ENCODE results near the gene MYADML2.

MYADML2 gene

DNA sequence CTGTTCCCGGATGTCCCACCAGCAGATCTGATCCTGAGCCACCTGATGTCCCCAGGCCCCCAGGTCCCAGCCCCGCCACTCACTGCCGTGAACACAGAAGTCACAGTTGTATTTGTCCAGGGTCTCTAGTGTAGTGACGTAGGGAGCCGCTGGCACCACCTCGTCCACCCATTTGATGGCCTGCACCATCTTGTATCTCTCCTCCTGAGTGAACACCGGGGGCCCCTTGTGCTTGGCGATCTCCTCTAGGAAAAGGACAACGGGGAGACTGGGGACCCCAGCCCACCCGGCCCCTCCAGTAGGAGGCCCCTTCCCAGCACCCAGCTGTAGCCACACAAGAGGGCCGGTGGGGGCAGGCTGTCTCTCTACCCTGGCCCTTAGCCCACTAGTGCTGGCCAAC lies 38.2 kb downstream of the MYADML2 start:
- no peak for DNase-seq

DNA sequence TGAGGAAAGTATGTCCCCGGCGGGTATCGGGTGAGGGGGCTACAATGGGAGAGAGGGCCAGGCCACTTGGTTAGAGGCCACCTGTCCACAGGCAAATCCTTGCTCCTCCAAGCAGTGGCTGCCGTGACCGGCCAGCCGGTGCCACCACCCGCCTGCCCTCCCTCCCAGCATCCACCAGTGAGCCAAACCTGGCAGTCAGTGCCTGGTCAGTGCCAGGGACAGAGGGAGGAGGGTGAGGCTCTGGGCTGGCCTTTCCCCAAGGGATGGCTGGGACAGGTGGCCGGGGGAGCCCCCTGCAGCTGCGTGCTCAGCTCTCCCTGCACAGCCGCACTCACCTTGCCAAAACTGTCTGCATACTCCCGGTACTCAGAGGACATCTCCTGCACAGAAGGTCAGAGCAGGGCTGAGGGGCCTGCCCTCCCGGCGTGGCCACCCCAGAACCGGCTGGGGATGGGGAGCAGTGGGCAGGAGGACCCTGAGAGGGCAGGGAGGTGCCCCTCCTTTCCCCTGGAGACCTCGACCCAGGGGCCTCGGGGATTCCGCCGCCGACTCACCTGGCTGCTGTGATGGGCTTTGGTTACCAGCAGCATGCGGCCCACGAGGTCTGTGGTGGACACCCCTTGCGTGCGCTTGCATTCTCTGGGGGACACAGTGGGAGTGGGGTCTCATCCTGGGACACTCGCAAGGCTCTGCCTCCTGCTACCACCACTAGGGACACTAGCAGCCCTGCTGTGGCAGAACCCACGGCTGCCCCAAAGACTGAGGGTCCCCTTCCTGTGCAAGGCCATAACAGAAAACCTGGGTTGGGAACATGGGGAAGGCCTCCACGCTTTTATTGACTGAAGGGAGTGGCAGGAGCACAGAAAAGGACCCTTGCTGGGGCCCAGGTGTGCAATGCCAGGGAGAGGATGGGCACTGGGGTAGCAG lies 39.6 kb downstream of the MYADML2 start:
- no peak for DNase-seq

DNA sequence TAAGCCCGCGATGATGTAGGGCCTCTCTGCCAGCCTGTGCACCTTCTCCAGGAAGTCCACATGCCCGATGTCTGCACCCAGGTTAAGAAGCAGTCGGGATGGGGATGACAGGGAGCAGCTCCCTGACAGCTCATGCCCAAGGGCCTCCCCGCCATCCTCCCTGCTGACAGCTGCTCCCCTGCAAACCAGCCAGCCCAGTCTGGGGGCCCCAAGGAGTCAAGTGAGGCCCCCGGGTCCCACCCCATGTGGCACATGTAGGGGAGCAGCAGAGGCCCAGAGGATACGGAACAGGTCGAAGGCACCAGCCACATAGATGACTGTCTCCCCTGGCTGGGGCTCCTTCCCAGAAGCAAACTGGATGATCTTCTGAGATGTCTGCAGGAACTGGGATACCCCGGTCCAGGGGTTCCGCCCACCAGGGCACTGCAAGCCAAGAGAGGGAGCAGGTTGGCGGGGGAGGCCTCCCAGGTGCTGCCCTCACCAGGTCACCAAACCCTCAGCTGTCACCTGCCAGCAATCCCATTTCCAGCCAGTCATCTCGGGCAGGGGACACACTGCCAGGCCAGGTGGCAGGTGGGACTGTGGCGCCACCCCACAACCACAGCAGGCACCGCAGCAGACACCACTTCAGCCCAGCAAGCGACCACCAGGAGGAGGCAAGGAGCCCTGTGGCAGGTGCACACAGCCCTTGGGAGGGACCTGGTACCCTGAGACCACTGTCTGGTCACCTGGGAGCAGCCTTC lies 40.4 kb downstream of the MYADML2 start:
- no peak for DNase-seq

DNA sequence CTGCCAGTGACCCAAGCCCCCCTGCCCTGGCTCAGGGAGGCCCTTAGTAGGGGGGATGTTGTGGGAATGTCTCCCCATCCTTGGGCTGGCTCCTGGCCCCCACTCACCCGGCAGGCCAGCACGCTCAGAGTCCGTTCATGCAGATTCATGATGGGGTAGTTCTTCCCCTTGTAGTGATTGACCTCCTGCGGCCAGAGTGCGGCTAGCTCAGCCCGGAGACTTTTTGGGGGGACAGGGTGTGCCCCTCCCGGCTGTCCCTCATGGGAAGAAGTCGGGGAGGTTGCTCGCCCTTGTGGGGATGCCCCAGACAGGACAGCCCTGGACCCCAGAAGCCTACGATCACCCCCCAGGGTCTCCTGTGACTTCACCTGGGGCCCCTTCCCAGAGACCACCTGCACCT lies 41.0 kb downstream of the MYADML2 start:
- no peak for DNase-seq

DNA sequence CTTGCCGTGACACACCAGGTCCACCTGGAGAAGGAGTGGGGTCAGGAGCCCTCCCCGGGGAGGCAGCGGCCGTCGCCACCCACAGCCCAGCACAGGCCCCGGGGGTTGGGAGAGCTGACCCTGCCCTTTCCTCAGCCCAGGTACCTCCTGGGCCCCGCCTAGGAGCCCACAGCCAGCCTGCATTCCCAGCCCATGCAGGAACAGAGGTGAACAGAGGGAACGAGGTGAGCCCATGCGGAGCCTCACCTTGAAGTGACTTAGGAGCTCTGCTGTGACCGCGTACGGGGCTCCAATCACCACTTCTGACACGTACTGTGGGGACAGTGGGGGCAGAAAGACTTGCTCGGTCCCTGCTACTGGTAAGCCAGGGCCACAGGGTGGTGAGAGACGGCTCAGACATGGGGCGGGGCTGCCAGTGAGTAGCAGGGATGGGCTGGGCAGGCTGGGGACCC lies 41.6 kb downstream of the MYADML2 start:
- no peak for DNase-seq

DNA sequence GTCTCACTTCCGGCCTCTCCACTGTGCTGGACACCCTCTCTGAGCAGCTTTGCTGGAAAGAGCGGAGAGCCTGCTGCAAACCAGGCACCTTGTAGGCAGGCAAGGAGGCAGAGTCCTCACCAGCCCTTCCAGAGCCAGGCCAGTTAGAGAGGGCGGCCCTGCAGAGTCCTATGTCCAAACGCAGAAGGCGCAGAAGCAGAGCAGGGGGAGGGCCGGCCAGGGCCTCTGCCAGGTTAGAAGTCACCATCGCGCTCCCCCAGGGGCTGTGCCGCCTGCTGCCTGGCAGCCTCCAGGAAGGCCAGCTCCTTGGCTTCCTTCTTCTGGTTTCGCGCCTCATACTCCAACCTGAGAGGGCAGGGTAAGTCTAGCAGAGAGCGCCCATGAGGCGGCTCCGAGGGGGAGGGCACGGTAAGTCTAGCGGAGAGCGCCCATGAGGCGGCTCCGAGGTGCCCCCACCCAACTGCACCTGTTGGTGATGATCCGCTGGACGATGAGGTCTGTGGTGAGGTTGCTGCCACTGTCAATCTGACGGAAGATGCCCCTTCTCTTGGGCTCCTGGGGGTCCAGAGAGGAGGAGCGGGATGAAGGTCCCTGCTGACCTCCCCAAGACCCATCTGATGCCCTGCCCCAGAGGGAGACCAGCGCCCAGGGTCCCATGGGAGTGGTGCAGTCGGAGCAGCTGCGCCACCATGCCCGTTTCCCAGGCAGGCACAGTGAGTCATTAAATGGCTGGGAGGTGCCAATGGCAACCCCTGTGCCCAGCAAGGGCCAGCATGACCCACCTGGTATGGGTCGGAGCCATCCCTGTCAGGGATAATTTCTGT lies 42.2 kb downstream of the MYADML2 start:
- DNase-seq, result no peak

DNA sequence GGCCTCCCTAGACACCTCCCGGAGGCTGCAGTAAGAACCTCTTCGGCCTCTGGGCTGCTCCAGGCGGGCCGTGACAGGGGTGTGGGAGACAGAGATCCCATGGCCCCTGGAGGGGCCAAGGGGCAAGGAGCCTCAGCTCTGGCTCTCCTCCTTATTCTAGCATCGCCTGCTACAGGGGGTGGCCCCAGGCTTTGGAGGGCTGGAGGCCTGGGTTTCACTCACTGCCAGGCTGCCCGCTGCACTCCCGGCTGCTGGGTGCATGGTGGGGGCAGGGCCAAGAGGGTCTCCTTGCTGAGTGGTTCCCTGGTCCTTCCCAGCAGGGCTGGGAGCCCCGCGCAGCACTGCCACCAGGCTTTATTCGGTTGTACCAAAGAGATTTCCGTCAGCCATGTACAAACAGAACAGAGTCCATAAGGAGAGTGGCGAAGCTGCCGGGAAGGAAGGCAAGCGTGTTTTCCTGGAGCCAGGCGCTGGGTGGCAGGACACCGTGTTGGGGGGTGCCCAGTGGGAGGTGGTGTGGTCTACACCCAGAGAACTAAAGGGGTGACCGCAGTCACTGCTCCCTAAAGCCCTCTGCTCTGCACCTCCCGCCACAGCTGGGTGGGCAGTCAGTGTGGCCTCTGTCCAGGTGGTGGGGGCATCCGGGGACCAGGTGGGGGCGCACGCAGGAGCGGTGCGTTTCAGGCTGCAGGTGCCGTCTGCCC lies 43.0 kb downstream of the MYADML2 start:
- DNase-seq, result no peak

DNA sequence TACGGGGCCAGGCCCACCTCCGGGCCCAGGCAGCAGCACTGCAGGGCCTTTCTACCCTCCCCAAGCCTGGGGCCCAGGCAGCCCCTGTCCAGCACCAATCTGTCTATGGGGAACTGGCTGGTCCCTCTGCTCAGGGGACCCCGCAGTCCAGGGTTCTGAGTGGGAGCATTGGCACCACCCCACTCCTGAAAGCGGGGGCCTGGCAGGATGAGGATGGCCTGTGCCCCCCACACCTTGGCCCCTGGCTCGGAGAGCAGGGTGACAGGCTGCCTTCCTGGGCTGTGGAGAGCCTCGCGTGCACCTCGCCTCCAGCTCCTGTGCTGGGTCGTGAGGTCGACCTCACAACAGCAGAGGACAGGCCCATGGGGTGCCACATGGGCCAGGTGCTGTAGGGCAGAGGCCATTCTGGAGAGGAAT lies 43.6 kb downstream of the MYADML2 start:
- DNase-seq, result no peak

DNA sequence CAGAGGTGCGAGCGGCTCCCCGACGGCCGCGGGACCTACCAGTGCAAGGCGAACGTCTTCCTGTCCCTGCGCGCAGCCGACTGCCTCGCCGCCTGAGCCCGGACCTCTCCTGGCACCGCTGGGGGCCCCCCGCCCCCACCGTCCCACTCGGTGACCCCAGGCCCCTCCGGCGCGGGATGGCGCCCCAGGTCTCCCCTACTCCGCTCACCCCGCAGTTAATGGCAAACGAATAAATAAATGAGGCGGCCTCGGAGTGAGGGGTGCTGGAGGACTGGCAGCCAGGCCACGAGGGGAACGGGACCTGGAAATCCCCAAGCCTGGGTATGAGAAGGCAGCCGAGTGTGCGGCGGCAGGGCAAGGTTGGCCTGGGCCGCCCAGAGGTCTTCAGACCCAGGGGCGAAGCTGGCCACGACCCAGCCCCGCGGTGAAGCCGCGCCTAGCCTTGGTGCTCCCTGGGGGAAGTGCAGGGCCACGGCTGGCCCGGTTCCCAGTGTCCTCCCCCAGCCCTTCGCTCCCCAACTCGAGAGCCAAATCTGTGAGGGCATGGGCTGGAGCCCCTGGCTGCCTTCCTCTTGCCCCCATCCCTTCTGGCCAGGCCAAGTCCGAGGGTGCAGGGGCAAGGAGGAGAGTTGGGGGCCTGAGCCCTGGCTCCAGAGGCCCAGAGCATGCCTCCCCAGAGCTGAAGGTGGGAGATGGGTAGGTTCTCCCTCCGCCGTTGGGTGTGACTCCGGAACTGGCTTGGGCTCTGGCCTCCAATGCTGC lies 44.2 kb downstream of the MYADML2 start:
- DNase-seq, result no peak

DNA sequence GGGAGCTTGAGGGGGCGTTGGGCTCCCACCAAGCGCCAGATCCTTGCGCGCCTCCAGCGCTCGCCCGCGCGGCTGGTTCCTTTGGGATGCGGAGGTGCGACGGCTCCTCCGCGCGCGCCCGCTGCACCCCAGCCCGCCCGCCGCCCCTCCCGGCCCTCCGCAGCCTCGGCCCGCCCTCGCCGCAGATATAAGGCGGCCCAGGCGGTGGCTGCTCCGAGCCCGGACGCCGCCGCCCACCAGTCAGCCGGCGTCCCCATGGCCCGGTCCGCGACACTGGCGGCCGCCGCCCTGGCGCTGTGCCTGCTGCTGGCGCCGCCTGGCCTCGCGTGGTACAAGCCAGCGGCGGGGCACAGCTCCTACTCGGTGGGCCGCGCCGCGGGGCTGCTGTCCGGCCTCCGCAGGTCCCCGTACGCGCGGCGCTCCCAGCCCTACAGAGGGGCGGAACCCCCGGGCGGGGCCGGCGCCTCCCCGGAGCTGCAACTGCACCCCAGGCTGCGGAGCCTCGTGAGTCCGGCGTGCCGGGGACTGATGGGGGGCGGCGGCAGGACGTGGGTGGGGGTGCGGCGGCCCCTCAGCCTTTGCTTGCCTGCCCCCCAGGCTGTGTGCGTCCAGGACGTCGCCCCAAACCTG lies 44.9 kb downstream of the MYADML2 start, which contains the start of gene NPB:
TSS of gene NPB (plus strand) at position 216 of the 630 bp plus-strand sequence. CDS start at position 256, 40 bp downstream.
- DNase-seq, result peak in 1 of 2 donors; percentile 43

DNA sequence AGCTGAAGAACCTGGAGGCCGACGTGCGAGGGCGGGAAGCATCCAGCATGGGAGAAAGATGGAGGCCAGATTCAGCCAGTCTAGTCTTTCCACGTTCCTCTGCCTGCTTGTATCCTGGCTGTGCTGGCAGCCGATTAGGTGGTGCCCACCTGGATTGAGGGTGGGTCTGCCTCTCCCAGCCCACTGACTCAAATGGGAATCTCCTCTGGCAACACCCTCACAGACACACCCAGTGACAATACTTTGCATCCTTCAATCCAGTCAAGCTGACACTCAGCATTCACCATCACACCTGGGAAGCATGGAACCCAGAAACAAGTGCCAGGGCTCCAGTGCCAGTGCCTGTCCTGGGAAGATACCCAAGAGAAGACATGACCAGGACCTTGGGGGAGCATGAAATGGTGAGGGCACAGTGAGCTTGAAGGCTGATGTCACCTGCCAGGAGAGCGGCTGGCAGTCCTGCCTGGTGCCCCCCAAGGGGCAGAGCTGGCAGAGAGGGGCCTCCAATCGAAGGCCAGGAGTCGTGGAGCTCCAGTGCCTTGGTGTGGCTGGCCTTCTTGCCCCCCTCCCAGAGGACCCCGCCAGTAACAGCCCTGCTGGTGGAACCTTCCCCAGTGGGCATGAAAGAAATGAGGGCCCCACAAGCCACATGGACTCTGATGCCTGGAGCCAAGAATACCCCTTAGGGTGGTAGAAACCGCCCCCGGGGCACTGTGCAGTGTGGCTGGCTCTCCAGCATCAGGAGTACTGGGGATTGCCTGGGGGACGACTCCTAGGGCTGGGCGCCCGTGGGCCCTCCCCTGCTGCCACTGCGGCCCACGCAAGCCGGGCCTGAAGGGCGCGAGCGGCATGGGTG lies 45.6 kb downstream of the MYADML2 start:
- no peak for DNase-seq

DNA sequence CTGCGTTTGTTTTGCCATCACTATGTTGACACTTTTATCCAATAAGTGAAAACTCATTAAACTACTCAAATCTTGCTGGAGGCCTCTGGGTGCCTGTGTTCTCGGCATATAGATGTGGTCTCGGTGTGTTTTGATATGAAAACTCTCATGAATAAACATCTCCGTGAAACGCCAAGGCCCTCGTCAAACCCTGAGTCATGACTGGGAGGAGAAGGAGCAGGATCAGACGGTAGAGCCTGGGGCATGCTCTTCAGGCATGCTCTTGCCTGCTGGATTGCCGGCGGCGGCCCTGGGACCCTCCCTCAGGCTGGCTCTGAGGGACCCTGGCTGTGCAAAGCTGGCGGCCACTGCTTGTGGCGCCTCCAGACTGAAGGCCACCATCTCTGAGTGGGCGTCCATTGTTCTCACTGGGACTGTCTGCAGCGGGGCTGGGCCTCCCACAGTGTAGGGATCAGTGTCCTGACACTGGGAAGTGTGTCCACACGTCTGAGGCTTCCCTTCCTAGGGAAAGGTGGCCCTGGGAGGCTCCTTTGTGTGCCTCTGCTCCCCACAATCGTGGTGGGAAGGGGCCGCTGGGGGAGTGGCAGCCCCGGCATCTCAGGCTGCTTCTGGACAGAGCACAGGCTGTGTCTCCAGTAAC lies 46.7 kb downstream of the MYADML2 start:
- DNase-seq, result no peak

DNA sequence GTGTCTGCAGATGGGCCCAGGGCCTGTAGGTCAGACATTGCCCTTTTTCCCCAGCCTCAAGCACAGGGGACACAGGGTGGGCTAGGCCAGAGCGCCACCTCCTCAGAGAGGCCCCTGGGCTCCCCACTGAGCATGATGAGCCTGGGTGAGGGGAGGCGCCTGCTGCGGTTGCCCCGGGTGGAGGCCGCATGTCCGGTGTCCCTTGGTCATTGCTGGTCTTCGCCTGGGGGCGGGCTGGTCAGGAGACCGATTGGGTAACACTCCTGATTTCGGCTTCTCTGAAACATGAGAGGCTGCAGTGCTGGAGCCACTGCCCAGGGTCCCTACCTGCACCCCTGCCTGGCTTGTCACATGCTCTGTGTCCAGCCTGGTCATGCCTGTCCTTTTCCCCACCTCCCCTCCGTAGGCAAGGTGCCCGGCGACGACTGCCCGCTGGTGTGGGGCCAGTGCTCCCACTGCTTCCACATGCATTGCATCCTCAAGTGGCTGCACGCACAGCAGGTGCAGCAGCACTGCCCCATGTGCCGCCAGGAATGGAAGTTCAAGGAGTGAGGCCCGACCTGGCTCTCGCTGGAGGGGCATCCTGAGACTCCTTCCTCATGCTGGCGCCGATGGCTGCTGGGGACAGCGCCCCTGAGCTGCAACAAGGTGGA lies 47.4 kb downstream of the MYADML2 start:
- no peak for DNase-seq

DNA sequence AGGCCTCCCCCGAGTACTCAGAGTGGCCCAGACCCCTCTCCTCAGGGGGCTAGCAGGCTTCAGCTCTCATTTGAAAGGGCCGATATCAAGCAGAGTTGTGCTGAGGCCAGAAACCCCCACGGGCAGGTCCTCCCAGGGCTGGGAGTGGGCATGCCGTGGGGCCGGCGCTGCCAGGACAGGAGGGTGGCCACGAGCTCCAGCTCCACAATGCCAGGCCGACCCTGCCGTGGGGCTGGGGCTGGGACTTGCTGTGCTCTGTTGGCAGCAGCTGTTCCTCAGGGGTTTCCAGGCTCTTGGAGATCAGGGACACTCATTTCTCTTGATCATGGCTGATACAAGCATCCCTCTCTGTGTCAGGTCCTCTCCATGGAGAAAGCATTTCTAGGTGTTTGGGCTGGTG lies 48.1 kb downstream of the MYADML2 start:
- no peak for DNase-seq

DNA sequence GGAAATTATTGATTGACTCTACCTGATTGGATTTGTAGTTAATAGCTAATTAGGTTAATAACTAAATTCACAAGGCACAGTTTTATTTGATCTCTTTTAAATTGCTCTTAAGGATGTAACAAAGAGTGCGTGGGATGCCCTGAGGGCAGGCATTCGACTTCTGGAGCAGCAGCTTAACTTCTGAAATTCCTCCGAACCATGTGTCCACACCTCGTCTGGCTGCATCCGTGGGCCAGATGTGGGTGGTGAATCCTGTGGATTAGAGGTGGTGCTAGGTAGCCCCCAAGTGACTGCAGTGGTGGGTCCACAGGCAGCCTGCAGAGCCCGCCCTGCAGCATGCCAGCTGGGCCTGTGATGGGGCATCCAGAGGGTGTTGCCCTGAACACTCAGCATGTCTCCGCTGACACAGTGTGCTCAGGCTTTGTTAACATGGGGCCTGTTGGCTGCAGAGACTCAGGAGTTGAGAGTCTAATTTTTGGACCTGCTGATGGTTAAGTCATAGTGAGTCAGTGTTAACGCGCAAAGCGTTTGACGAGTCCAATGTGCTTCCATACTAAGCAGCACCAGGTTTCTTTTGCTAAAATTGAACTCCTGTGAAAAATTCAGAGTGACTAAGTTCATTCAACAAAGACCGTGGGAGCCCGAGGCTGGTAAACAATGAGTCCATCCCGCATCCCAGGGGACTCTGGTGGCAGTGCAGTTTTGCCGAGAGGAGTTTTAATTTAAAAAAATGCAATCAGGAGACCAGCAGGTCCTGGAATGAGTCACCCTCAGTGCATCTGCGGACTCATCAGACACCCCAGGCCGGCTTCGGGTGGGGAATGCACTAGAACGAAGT lies 48.8 kb downstream of the MYADML2 start:
- no peak for DNase-seq

DNA sequence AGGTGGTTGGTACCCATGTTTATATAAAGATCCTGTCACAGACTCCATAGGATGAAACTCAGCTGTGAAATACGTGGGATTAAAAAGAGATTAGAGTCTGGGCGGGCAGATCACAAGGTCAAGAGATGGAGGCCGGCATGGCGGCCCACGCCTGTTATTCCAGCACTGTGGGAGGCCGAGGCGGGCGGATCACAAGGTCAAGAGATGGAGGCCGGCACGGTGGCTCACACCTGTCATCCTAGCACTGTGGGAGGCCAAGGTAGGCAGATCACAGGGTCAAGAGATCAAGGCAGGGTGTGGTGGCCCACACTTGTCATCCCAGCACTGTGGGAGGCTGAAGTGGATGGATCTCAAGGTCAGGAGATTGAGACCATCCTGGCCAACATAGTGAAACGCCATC lies 51.6 kb downstream of the MYADML2 start:
- no peak for DNase-seq

DNA sequence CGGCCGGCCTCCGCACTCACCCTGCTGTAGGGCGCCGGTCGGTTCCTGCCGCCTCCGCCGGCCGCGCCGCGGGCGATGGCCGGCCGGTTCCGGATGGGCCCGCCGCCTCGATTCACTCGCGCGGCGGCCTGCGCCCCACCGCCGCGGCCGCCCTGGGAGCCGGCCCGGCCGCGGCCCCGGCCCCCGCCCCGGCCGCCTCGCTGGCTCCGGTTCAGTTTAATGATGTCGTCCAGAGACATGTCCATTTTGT lies 55.8 kb downstream of the MYADML2 start:
- no peak for DNase-seq

Measured in inflammatory macrophage (primary cell).